HCT116 (cell line): ENCODE results near the gene MED27. TPM values are rescaled to one million over a fixed set of nuclear protein-coding genes. Genes with fewer than 3 reads are reported as not detected.

Experiments
- ATAC-seq: fragments of 200-7000 bp; cut with Tn5 transposase; 2 replicates; pipeline ENCODE4 v1.9.1; 2020; ENCODE audit warnings: mild to moderate bottlenecking, moderate library complexity
- BruUV-seq: library from RNA; stranded (reverse); fragments of 400-500 nt; replicated peaks from 2 replicates; lab custom pipeline; 2021; lab: Mats Ljungman, UMichigan
- CTCF ChIA-PET: fragments of 300-600 bp; sonication (Branson Sonifier 250); formaldehyde crosslinking; loops from one replicate; lab custom pipeline; 2021; ENCODE audit warnings: antibody characterized with exemption; lab: Charles Lee
- POLR2A ChIA-PET: fragments of 300-600, 350-600 bp; sonication (Branson Sonifier 250); formaldehyde crosslinking; loops from one replicate; lab custom pipeline; 2021; ENCODE audit warnings: antibody characterized with exemption; lab: Charles Lee
- RAD21 ChIA-PET, 2 experiments: fragments of 300-600 bp; sonication (Branson Sonifier 250); formaldehyde crosslinking; loops; one replicate each; lab custom pipeline; 2023; ENCODE audit warnings: low total read pairs in 2 of 2; ENCODE audit not compliant: uncharacterized antibody in 2 of 2, unreplicated experiment in 2 of 2, low non-redundant PET in 1 of 2; lab: Charles Lee
- DNase-seq: peaks from one replicate; pipeline ENCODE4 v3.0.0-alpha.2; 2010; ENCODE audit warnings: low read depth, low spot score
- H2AFZ ChIP-seq: fragments of 200-600 bp; shearing (Covaris generic), sonication (generic); 2 replicates; pipeline ENCODE4 v1.6.1; 2017; ENCODE audit warnings: low read depth, mixed run types, mixed read lengths, antibody characterized with exemption, low read length; ENCODE audit not compliant: poor library complexity, severe bottlenecking
- H3K27ac ChIP-seq: 2 replicates; pipeline ENCODE4 v1.5.1; 2012; ENCODE audit warnings: low read depth, low read length
- H3K27me3 ChIP-seq: fragments of 200-600 bp; sonication (generic); 2 replicates; pipeline ENCODE4 v1.6.1; 2016; ENCODE audit warnings: mixed run types, low read length, mixed read lengths; ENCODE audit not compliant: insufficient read depth
- H3K36me3 ChIP-seq, 2 experiments: fragments of 200-500 bp in 1 of 2; fragments of 200-600 bp in 1 of 2; sonication (Bioruptor generic) in 1 of 2; sonication (generic) in 1 of 2; 2 replicates each; pipeline versions ENCODE4 v1.5.1 to v1.6.1; 2014 to 2016; ENCODE audit warnings: low read length in 2 of 2, inconsistent platforms in 1 of 2, mixed read lengths in 1 of 2, mixed run types in 1 of 2; ENCODE audit not compliant: insufficient read depth in 2 of 2, control insufficient read depth in 1 of 2
- H3K4me1 ChIP-seq, 2 experiments: fragments of 200-600 bp in 1 of 2; sonication (generic) in 1 of 2; 2 replicates each; pipeline versions ENCODE4 v1.5.1 to v1.6.1; 2012 to 2017; ENCODE audit warnings: low read length in 2 of 2, inconsistent platforms in 1 of 2, mild to moderate bottlenecking in 1 of 2, mixed read lengths in 1 of 2, mixed run types in 1 of 2, moderate library complexity in 1 of 2; ENCODE audit not compliant: insufficient read depth in 2 of 2, control insufficient read depth in 1 of 2
- H3K4me2 ChIP-seq: fragments of 200-600 bp; sonication (generic); 2 replicates; pipeline ENCODE4 v1.6.1; 2017; ENCODE audit warnings: mixed run types, low read length, mixed read lengths
- H3K4me3 ChIP-seq, 2 experiments: fragments of 200-600 bp in 1 of 2; sonication (generic) in 1 of 2; replicated peaks in 1 of 2; 2 replicates each; pipeline ENCODE4 v1.5.1; 2011 to 2016; ENCODE audit warnings: low read length in 2 of 2, control low read depth in 1 of 2, low read depth in 1 of 2, mild to moderate bottlenecking in 1 of 2, mixed read lengths in 1 of 2, mixed run types in 1 of 2
- H3K79me2 ChIP-seq: fragments of 200-600 bp; sonication (generic); 2 replicates; pipeline ENCODE4 v1.6.1; 2017; ENCODE audit warnings: mild to moderate bottlenecking, mixed run types, low read length, moderate library complexity, mixed read lengths; ENCODE audit not compliant: insufficient read depth
- H3K9ac ChIP-seq: fragments of 200-600 bp; sonication (generic); 2 replicates; pipeline ENCODE4 v1.6.1; 2016; ENCODE audit warnings: low read length, mixed read lengths
- H3K9me2 ChIP-seq: fragments of 200-600 bp; sonication (generic), shearing (Covaris generic); 2 replicates; pipeline ENCODE4 v1.6.1; 2017; ENCODE audit warnings: mixed run types, mild to moderate bottlenecking, moderate library complexity; ENCODE audit not compliant: insufficient read depth
- H3K9me3 ChIP-seq, 2 experiments: fragments of 200-500 bp in 1 of 2; fragments of 200-600 bp in 1 of 2; sonication (Bioruptor generic) in 1 of 2; sonication (generic) in 1 of 2; 2 replicates each; pipeline ENCODE4 v1.6.1; 2014 to 2017; ENCODE audit warnings: low read length in 2 of 2, mixed read lengths in 2 of 2, inconsistent platforms in 1 of 2, low read depth in 1 of 2, mild to moderate bottlenecking in 1 of 2, mixed run types in 1 of 2, moderate library complexity in 1 of 2; ENCODE audit not compliant: control insufficient read depth in 1 of 2, insufficient read depth in 1 of 2
- H4K20me1 ChIP-seq: fragments of 200-600 bp; sonication (generic), shearing (Covaris generic); 2 replicates; pipeline ENCODE4 v1.6.1; 2017; ENCODE audit warnings: mixed run types, mild to moderate bottlenecking, moderate library complexity; ENCODE audit not compliant: insufficient read depth
- CTCF ChIP-seq, 3 experiments: fragments of 200-600 bp in 1 of 3; sonication (generic) in 1 of 3; IDR thresholded peaks in 2 of 3; conservative IDR thresholded peaks in 1 of 3; 2 replicates each; pipeline ENCODE4 v1.5.1; 2012 to 2017; ENCODE audit warnings: low read depth in 2 of 3, low read length in 2 of 3, antibody characterized with exemption in 1 of 3, borderline replicate concordance in 1 of 3, control low read depth in 1 of 3, mild to moderate bottlenecking in 1 of 3, mixed read lengths in 1 of 3, mixed run types in 1 of 3, moderate library complexity in 1 of 3; ENCODE audit not compliant: insufficient read depth in 1 of 3
- EGR1 ChIP-seq: IDR thresholded peaks from 2 replicates; pipeline ENCODE4 v1.6.1; 2012; ENCODE audit warnings: low read depth
- ELF1 ChIP-seq: IDR thresholded peaks from 2 replicates; pipeline ENCODE4 v1.6.1; 2012; ENCODE audit warnings: low read depth, borderline replicate concordance
- RAD21 ChIP-seq: IDR thresholded peaks from 2 replicates; pipeline ENCODE4 v1.6.1; 2012; ENCODE audit warnings: low read depth, mild to moderate bottlenecking
- SIN3A ChIP-seq: IDR thresholded peaks from 2 replicates; pipeline ENCODE4 v1.6.1; 2012; ENCODE audit warnings: low read depth
- SP1 ChIP-seq: IDR thresholded peaks from 2 replicates; pipeline ENCODE4 v1.6.1; 2012; ENCODE audit warnings: low read depth
- SRF ChIP-seq: IDR thresholded peaks from 2 replicates; pipeline ENCODE4 v1.6.1; 2012; ENCODE audit warnings: low read depth
- intact Hi-C: fragments of 100-400 bp; cut with micrococcal nuclease; formaldehyde crosslinking; loops from 2 replicates; pipeline ENCODE4 v1.10.0; 2022
- total RNA-seq: library from RNA; stranded (reverse); gene quantifications from one replicate; pipeline ENCODE4 v1.2.1, GENCODE V29; 2021; ENCODE audit not compliant: unreplicated experiment

The MED27 gene
- total RNA-seq, 1 experiment from 2014 or later, result 26.9 TPM

- intact Hi-C loops, result no loop called here
- H3K4me1 ChIP-seq, result no peaks in the 10 kb centered on the region
- no peaks in the 10 kb centered on the region for H3K27me3 ChIP-seq
- no peaks in the 10 kb centered on the region for H3K9me3 ChIP-seq
- RAD21 ChIA-PET, result no interaction called here
- H3K9ac ChIP-seq, result no peak overlapping the region
- no peak overlapping the region for H2AFZ ChIP-seq
- DNase-seq (no peak), ATAC-seq (peak; percentile 92)
- POLR2A ChIA-PET, result no interaction called here
- no TSS peak for BruUV-seq
- no peaks in the 10 kb centered on the region for H4K20me1 ChIP-seq
- TF ChIP-seq RAD21, result peak; percentile 39
- no peak for TF ChIP-seq SIN3A
- TF ChIP-seq CTCF (IDR thresholded peaks at IDR 0.05 in 2 of 3, conservative IDR thresholded peaks at IDR 0.05 in 1 of 3; ENCODE audit: borderline replicate concordance in 1 of 3, insufficient read depth in 1 of 3, low read depth in 2 of 3, low read length in 2 of 3), result peak; percentile 56 to 60 (median 59)
- no peaks in the 10 kb centered on the region for H3K9me2 ChIP-seq
- no peaks in the 10 kb centered on the region for H3K36me3 ChIP-seq
- CTCF ChIA-PET, result no interaction called here
- H3K79me2 ChIP-seq, result no peaks in the 10 kb centered on the region
- no peak overlapping the region for H3K4me3 ChIP-seq
- H3K27ac ChIP-seq, result no peak overlapping the region
- no peak overlapping the region for H3K4me2 ChIP-seq
These were observed 223.6 kb downstream of the MED27 start for GRCh38 chr9:131856105-131856504.

GRCh38 chr9:131854896-131855613, 224.6 kb downstream of the MED27 start:
- no TSS peak for BruUV-seq
- no peak for DNase-seq
- no peaks in the 10 kb centered on the region for H3K36me3 ChIP-seq
- H3K27ac ChIP-seq, result no peak overlapping the region
- no peaks in the 10 kb centered on the region for H3K9me3 ChIP-seq
- no peak overlapping the region for H3K9ac ChIP-seq
- H2AFZ ChIP-seq, result no peak overlapping the region
- TF ChIP-seq RAD21 (no peak), EGR1 (no peak), ELF1 (no peak), SRF (no peak), SP1 (no peak)
- ChIA-PET POLR2A (no interaction called here), RAD21 (no interaction called here), CTCF (no interaction called here)
- no peaks in the 10 kb centered on the region for H3K9me2 ChIP-seq
- H3K4me3 ChIP-seq, result no peak overlapping the region
- H3K4me1 ChIP-seq, result no peaks in the 10 kb centered on the region
- H4K20me1 ChIP-seq, result no peaks in the 10 kb centered on the region
- intact Hi-C loops, result no loop called here
- no peaks in the 10 kb centered on the region for H3K27me3 ChIP-seq
- H3K79me2 ChIP-seq, result no peaks in the 10 kb centered on the region
- ATAC-seq, result no peak
- no peak overlapping the region for H3K4me2 ChIP-seq
